ENCODE results near the gene PSMG3.

DNA sequence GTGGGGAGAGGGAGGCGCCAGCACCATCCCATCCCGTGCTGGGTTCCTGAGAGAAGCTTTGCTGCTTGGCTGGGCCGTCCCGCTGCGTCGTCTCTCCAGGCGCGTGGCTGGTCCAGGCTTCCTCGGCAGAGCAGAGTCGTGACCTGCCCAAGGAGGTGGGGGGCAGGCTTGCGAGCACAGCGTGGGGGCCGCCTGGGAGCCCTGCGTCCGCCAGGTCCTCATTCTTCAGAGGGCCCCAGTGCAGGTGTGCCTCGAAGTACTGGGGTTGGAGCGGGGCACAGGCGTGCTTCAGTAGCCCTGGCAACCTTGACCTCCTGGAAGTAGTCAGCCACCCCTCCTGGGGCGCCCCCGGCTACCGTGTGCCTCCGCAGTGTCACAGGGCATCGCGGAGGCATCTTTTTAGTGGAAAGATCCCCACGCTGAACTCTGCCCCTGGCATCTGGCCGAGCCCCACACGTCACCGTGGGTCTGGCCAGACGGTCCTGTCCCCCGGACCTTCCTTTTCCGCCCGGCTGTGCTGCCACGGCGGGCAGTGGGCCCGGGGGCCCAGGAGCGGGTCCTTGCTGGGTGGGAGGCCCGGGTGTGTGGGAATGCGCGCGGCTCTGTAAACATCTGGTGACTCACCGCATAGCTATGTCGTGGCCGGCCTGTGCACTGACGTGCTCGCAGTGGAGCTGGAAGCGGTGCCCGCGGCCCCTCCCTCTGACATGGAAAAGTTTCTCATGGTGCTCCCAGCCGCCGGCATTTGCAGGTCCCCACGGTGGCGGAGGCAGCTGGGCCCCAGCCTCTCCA, 32.9 kb downstream of the PSMG3 start:
- TF ChIP-seq, protein P1, sequence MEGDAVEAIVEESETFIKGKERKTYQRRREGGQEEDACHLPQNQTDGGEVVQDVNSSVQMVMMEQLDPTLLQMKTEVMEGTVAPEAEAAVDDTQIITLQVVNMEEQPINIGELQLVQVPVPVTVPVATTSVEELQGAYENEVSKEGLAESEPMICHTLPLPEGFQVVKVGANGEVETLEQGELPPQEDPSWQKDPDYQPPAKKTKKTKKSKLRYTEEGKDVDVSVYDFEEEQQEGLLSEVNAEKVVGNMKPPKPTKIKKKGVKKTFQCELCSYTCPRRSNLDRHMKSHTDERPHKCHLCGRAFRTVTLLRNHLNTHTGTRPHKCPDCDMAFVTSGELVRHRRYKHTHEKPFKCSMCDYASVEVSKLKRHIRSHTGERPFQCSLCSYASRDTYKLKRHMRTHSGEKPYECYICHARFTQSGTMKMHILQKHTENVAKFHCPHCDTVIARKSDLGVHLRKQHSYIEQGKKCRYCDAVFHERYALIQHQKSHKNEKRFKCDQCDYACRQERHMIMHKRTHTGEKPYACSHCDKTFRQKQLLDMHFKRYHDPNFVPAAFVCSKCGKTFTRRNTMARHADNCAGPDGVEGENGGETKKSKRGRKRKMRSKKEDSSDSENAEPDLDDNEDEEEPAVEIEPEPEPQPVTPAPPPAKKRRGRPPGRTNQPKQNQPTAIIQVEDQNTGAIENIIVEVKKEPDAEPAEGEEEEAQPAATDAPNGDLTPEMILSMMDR (IDR thresholded peaks at IDR 0.05) = no peak
- no peak for TF ChIP-seq POLR2A (IDR thresholded peaks at IDR 0.05)

Data from Peyer's patch (tissue), 4 donors.